Astrocyte (in vitro differentiated cells and primary cell): ENCODE data around the gene IBA57.

ENCODE experiments used
- EZH2 ChIP-seq: IDR thresholded peaks from 2 replicates; pipeline ENCODE4 v1.6.1; 2012; ENCODE audit warnings: mild to moderate bottlenecking, low read length, inconsistent platforms; ENCODE audit not compliant: insufficient read depth
- TF ChIP-seq, protein P1 (sequence below): IDR thresholded peaks from 2 replicates; pipeline ENCODE4 v1.5.1; 2011; ENCODE audit warnings: low read depth, mild to moderate bottlenecking, inconsistent platforms, low read length, moderate library complexity; ENCODE audit not compliant: insufficient read depth

DNA sequence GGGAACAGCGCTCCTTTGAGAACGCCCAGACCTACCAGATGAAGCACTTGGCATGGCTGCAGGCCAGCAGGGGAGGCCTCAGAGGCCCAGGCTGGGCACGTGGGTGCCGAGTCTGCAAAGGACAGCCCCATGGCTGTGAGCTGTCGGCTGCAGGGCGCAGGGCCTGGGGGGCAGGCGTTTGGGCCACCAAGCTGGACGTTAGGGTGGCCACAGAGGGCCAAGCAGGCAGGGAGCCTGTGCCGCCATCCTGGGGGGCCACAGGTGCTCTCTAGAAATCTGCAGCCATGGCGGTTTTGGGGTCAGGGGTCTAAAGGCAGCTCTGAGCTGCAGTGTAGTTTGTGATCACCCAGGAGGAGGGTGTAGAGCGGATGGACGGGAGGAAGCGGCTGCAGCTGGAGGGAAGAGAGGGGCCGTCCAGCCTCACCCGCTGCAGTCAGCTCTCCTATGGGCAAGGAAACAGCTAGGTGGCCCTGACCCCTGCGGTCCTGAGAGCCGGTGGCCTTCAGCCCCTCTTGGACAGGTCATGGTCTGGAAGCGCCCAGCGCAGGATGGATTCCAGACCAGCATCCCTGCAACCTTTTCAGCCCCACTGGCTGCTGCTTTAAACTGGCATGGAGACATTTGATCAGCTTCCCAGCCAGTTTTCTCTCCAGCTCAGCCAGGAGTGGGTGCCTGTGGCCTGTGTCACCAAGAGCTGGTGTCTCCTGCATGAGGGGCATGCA, 11.0 kb downstream of the IBA57 start:
- TF ChIP-seq, protein P1, sequence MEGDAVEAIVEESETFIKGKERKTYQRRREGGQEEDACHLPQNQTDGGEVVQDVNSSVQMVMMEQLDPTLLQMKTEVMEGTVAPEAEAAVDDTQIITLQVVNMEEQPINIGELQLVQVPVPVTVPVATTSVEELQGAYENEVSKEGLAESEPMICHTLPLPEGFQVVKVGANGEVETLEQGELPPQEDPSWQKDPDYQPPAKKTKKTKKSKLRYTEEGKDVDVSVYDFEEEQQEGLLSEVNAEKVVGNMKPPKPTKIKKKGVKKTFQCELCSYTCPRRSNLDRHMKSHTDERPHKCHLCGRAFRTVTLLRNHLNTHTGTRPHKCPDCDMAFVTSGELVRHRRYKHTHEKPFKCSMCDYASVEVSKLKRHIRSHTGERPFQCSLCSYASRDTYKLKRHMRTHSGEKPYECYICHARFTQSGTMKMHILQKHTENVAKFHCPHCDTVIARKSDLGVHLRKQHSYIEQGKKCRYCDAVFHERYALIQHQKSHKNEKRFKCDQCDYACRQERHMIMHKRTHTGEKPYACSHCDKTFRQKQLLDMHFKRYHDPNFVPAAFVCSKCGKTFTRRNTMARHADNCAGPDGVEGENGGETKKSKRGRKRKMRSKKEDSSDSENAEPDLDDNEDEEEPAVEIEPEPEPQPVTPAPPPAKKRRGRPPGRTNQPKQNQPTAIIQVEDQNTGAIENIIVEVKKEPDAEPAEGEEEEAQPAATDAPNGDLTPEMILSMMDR: no peak
- TF ChIP-seq EZH2: no peak
